Endothelial cell of umbilical vein (primary cell): ENCODE data around the gene DGKI. TPM values are rescaled to one million over a fixed set of nuclear protein-coding genes. Genes with fewer than 3 reads are reported as not detected.

Source experiments
- BruUV-seq: library from RNA; stranded (reverse); fragments of 400-500 nt; replicated peaks from 2 replicates; lab custom pipeline; 2021; lab: Mats Ljungman, UMichigan
- CTCF ChIA-PET: fragments of 300-600, 350-600 bp; sonication (Branson Sonifier 250); formaldehyde crosslinking; loops from one replicate; lab custom pipeline; 2021; ENCODE audit warnings: antibody characterized with exemption, inconsistent platforms; lab: Charles Lee
- POLR2A ChIA-PET: fragments of 300-600, 350-600 bp; sonication (Branson Sonifier 250); formaldehyde crosslinking; loops from one replicate; lab custom pipeline; 2021; ENCODE audit warnings: antibody characterized with exemption, inconsistent platforms; lab: Charles Lee
- DNase-seq: peaks from one replicate; pipeline ENCODE4 v3.0.0-alpha.2; 2011; ENCODE audit warnings: low read depth, low spot score
- FAIRE-seq: peaks from 2 replicates; lab custom pipeline; 2011; peaks lifted over from hg19 to GRCh38; lab: Jason Lieb, UNC
- H2AFZ ChIP-seq: 2 replicates; pipeline ENCODE4 v1.6.0; 2012; ENCODE audit warnings: low read depth, low read length, control low read depth, inconsistent platforms
- H3K27ac ChIP-seq: 2 replicates; pipeline ENCODE4 v1.5.1; 2011; ENCODE audit warnings: low read depth, mild to moderate bottlenecking, control low read depth, low read length, moderate library complexity; ENCODE audit not compliant: insufficient read depth
- H3K27me3 ChIP-seq, 2 experiments: 2 replicates each; pipeline versions ENCODE4 v1.6.0 to v1.6.1; 2011; ENCODE audit warnings: low read length in 2 of 2, mixed read lengths in 1 of 2; ENCODE audit not compliant: control insufficient read depth in 2 of 2, insufficient read depth in 2 of 2
- H3K36me3 ChIP-seq, 2 experiments: 2 replicates in 1 of 2; 3 replicates in 1 of 2; pipeline ENCODE4 v1.5.1; 2011; ENCODE audit warnings: low read length in 2 of 2, mild to moderate bottlenecking in 1 of 2, moderate library complexity in 1 of 2; ENCODE audit not compliant: control insufficient read depth in 2 of 2, insufficient read depth in 2 of 2; ENCODE audit errors: extremely low read depth in 1 of 2
- H3K4me1 ChIP-seq: 3 replicates; pipeline ENCODE4 v1.5.1; 2011; ENCODE audit warnings: mild to moderate bottlenecking, low read length; ENCODE audit not compliant: control insufficient read depth, insufficient read depth; ENCODE audit errors: extremely low read depth
- H3K4me2 ChIP-seq: 2 replicates; pipeline ENCODE4 v1.6.1; 2011; ENCODE audit warnings: low read length, control low read depth, mixed read lengths; ENCODE audit not compliant: insufficient read depth
- H3K4me3 ChIP-seq, 3 experiments: fragments of 200-600 bp in 1 of 3; sonication (generic), shearing (Covaris generic) in 1 of 3; replicated peaks in 1 of 3; 2 replicates each; pipeline ENCODE4 v1.5.1; 2011 to 2016; ENCODE audit warnings: control low read depth in 3 of 3, low read length in 3 of 3, mild to moderate bottlenecking in 2 of 3, inconsistent platforms in 1 of 3, low read depth in 1 of 3, moderate library complexity in 1 of 3; ENCODE audit not compliant: insufficient read depth in 1 of 3
- H3K79me2 ChIP-seq: 2 replicates; pipeline ENCODE4 v1.6.0; 2012; ENCODE audit warnings: low read length, inconsistent platforms; ENCODE audit not compliant: control insufficient read depth, insufficient read depth
- H3K9ac ChIP-seq: replicated peaks from 2 replicates; pipeline ENCODE3; 2011; ENCODE audit warnings: low read length, control low read depth; ENCODE audit not compliant: insufficient read depth; ENCODE audit errors: extremely low read depth
- H3K9me1 ChIP-seq: replicated peaks from 3 replicates; pipeline ENCODE4 v1.6.0; 2011; ENCODE audit warnings: mild to moderate bottlenecking, low read length; ENCODE audit not compliant: control insufficient read depth, insufficient read depth; ENCODE audit errors: extremely low read depth
- H3K9me3 ChIP-seq: replicated peaks from 2 replicates; pipeline ENCODE4 v1.5.1; 2012; ENCODE audit warnings: low read length, inconsistent platforms; ENCODE audit not compliant: control insufficient read depth, insufficient read depth
- H4K20me1 ChIP-seq: replicated peaks from 2 replicates; pipeline ENCODE3; 2011; ENCODE audit warnings: mild to moderate bottlenecking, low read length; ENCODE audit not compliant: control insufficient read depth, insufficient read depth; ENCODE audit errors: extremely low read depth
- CTCF ChIP-seq, 2 donors: IDR thresholded peaks; 1 replicate in 1 of 2; 2 replicates in 1 of 2; pipeline ENCODE4 v1.5.1; 2011; ENCODE audit warnings: low read length in 2 of 2, mild to moderate bottlenecking in 2 of 2, moderate library complexity in 2 of 2, control low read depth in 1 of 2, inconsistent platforms in 1 of 2, low read depth in 1 of 2; ENCODE audit not compliant: insufficient read depth in 1 of 2; ENCODE audit errors: extremely low read depth in 1 of 2
- JUN ChIP-seq: IDR thresholded peaks from 2 replicates; pipeline ENCODE4 v1.6.1; 2011; ENCODE audit warnings: borderline replicate concordance, low read depth; ENCODE audit not compliant: insufficient read length, insufficient read depth
- MAX ChIP-seq: IDR thresholded peaks from 2 replicates; pipeline ENCODE4 v1.6.1; 2011; ENCODE audit not compliant: insufficient read depth, insufficient read length
- MYC ChIP-seq: IDR thresholded peaks from one replicate; pipeline ENCODE4 v1.6.1; 2011; ENCODE audit warnings: mild to moderate bottlenecking, low read depth, low read length
- POLR2A ChIP-seq: IDR thresholded peaks from 2 replicates; pipeline ENCODE4 v1.6.1; 2012; ENCODE audit warnings: low read depth, mild to moderate bottlenecking, control low read depth, low read length
- dilution Hi-C: fragments of 300-500 bp; cut with MboI; formaldehyde crosslinking; loops from one replicate; pipeline ENCODE4 v1.15.0; 2019; ENCODE audit warnings: low sequenced_read_pairs; ENCODE audit not compliant: extremely low pct_ligation_motif_present
- intact Hi-C: fragments of 100-400 bp; cut with micrococcal nuclease; formaldehyde crosslinking; loops from one replicate; pipeline ENCODE4 v1.10.0; 2022
- polyA plus RNA-seq, 4 experiments: library from polyadenylated mRNA; depleted of rRNA in 3 of 4; stranded (reverse) in 3 of 4; unstranded in 1 of 4; fragments of >200 nt; gene quantifications; 2 replicates each; pipeline versions ENCODE4 v1.2.1 to v1.2.3, GENCODE V29; 2011 to 2012; ENCODE audit warnings: missing spikeins in 1 of 4
- total RNA-seq: library from RNA; stranded (reverse); gene quantifications from 2 replicates; pipeline ENCODE4 v1.2.3, GENCODE V29; 2021

DGKI gene
- total and polyA plus RNA-seq, 2 donors (not counting 3 experiments of a cell fraction or from before 2014, with no cell fraction given), result 0.11 to 0.51 TPM

- peaks cover 2% of the 10 kb centered on the region for H3K4me1 ChIP-seq
- intact Hi-C loops, result no loop called here
These were observed 372.2 kb downstream of the DGKI start for GRCh38 chr7:137474540-137475026.

More at GRCh38 chr7:137474540-137475026, 372.2 kb downstream of the DGKI start:
- no peak overlapping the region for H3K27ac ChIP-seq
- TF ChIP-seq MAX, result no peak
- no peak for TF ChIP-seq POLR2A
- no peak for TF ChIP-seq JUN
- no peak for TF ChIP-seq MYC
- no peak for TF ChIP-seq CTCF (IDR thresholded peaks at IDR 0.05; ENCODE audit: extremely low read depth in 1 of 2, insufficient read depth in 1 of 2, low read depth in 1 of 2, low read length in 2 of 2)
- H3K79me2 ChIP-seq, result no peaks in the 10 kb centered on the region
- H3K27me3 ChIP-seq, result no peaks in the 10 kb centered on the region
- no peak overlapping the region for H3K9ac ChIP-seq
- ChIA-PET CTCF (no interaction called here), POLR2A (no interaction called here)
- no TSS peak for BruUV-seq
- no peaks in the 10 kb centered on the region for H3K9me1 ChIP-seq
- no peaks in the 10 kb centered on the region for H3K36me3 ChIP-seq
- DNase-seq (no peak), FAIRE-seq (no peak)
- H3K9me3 ChIP-seq, result no peaks in the 10 kb centered on the region
- no peak overlapping the region for H3K4me2 ChIP-seq
- no peaks in the 10 kb centered on the region for H4K20me1 ChIP-seq
- no peak overlapping the region for H2AFZ ChIP-seq
- no peak overlapping the region for H3K4me3 ChIP-seq
- dilution Hi-C loops, result no loop called here
